Activated CD8-positive, alpha-beta memory T cell treated with anti-CD3 and anti-CD28 coated beads for 24 hours (primary cell): Measurements from ENCODE around the gene NOL4L.

Experiments
- DNase-seq: peaks from one replicate; pipeline ENCODE4 v3.0.0-alpha.2; 2020

NOL4L gene

GRCh38 chr20:32480371-32481241 is 104.5 kb downstream of the NOL4L start:
- no peak for DNase-seq

GRCh38 chr20:32479697-32480171 is 105.4 kb downstream of the NOL4L start:
- DNase-seq = no peak

GRCh38 chr20:32479012-32479411 is 106.1 kb downstream of the NOL4L start:
- DNase-seq = no peak

GRCh38 chr20:32478576-32478975 is 106.6 kb downstream of the NOL4L start:
- DNase-seq = no peak

- DNase-seq = no peak
Observed at GRCh38 chr20:32477594-32478512, 107.3 kb downstream of the NOL4L start.

- no peak for DNase-seq
Observed at GRCh38 chr20:32476684-32477593, 108.2 kb downstream of the NOL4L start.

- DNase-seq = no peak
Observed at GRCh38 chr20:32474967-32475811, 109.9 kb downstream of the NOL4L start.

- DNase-seq = no peak
Observed at GRCh38 chr20:32474717-32474966, 110.5 kb downstream of the NOL4L start.

- DNase-seq = no peak
Observed at GRCh38 chr20:32474009-32474716, 111.0 kb downstream of the NOL4L start.

- no peak for DNase-seq
Observed at GRCh38 chr20:32473231-32474008, 111.7 kb downstream of the NOL4L start.

GRCh38 chr20:32472581-32473207 is 112.4 kb downstream of the NOL4L start:
- DNase-seq = no peak

- DNase-seq = no peak
Observed at GRCh38 chr20:32470940-32471339, 114.2 kb downstream of the NOL4L start.

GRCh38 chr20:32470025-32470861 is 114.9 kb downstream of the NOL4L start:
- DNase-seq = no peak

- DNase-seq = no peak
Observed at GRCh38 chr20:32468860-32469259, 116.3 kb downstream of the NOL4L start.

- DNase-seq = no peak
Observed at GRCh38 chr20:32468313-32468640, 116.9 kb downstream of the NOL4L start.

GRCh38 chr20:32467506-32468312 is 117.4 kb downstream of the NOL4L start:
- no peak for DNase-seq

GRCh38 chr20:32466739-32467505 is 118.2 kb downstream of the NOL4L start:
- no peak for DNase-seq
